MM.1S (cell line): ENCODE measurements around the gene RGS7.

Experiments
- EZH2 ChIP-seq: fragments of 300-600 bp; sonication (generic); optimal IDR thresholded peaks from 2 replicates; pipeline ENCODE3; 2017; ENCODE audit warnings: low read depth, mild to moderate bottlenecking, antibody characterized with exemption, low read length, mixed read lengths
- EZH2phosphoT487 ChIP-seq: fragments of 300-600 bp; sonication (generic); IDR thresholded peaks from 2 replicates; pipeline ENCODE4 v1.6.1; 2018; ENCODE audit warnings: antibody characterized with exemption, low read length
- TF ChIP-seq, protein P1 (sequence below): fragments of 300-600 bp; sonication (generic); IDR thresholded peaks from 2 replicates; pipeline ENCODE4 v1.5.1; 2016; ENCODE audit warnings: antibody characterized with exemption, low read length, mixed read lengths

DNA sequence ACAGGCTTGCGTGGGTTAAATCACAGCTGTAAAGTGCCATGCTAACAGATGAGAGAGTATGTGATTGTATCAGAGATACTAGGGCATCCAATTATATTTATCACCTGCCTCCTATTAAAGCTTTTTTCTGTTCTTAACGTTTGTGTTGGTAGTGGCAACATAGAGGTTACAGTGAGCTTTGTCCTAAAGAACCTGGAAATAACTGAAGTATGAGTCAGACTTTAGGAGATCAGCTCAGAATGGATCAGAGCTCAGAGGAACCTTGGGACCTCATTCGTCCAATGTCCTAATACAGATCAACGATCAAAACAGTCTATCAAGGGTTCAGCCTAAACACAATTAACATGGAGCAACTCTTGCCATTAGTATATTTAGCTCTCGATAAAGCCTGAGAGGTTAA is 81.0 kb downstream of the RGS7 start:
- TF ChIP-seq, protein P1, sequence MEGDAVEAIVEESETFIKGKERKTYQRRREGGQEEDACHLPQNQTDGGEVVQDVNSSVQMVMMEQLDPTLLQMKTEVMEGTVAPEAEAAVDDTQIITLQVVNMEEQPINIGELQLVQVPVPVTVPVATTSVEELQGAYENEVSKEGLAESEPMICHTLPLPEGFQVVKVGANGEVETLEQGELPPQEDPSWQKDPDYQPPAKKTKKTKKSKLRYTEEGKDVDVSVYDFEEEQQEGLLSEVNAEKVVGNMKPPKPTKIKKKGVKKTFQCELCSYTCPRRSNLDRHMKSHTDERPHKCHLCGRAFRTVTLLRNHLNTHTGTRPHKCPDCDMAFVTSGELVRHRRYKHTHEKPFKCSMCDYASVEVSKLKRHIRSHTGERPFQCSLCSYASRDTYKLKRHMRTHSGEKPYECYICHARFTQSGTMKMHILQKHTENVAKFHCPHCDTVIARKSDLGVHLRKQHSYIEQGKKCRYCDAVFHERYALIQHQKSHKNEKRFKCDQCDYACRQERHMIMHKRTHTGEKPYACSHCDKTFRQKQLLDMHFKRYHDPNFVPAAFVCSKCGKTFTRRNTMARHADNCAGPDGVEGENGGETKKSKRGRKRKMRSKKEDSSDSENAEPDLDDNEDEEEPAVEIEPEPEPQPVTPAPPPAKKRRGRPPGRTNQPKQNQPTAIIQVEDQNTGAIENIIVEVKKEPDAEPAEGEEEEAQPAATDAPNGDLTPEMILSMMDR: no peak
- TF ChIP-seq EZH2phosphoT487 (no peak), EZH2 (no peak)
